Neural progenitor cell (in vitro differentiated cells): ENCODE results near the gene GRIK1. TPM values are rescaled to one million over a fixed set of nuclear protein-coding genes. Genes with fewer than 3 reads are reported as not detected.

Experiments
- DNase-seq: peaks from one replicate; pipeline ENCODE4 v3.0.0-alpha.2; 2016; ENCODE audit warnings: low spot score
- H2AFZ ChIP-seq: fragments of 200-600 bp; sonication (generic); replicated peaks from 2 replicates; pipeline ENCODE4 v1.6.1; 2016; ENCODE audit warnings: antibody characterized with exemption
- H3F3A ChIP-seq: fragments of 200-600 bp; sonication (generic); 2 replicates; pipeline ENCODE4 v1.6.1; 2016; ENCODE audit warnings: antibody characterized with exemption, low read depth
- H3K27ac ChIP-seq: fragments of 200-600 bp; sonication (generic); 2 replicates; pipeline ENCODE4 v1.5.1; 2016; ENCODE audit warnings: mild to moderate bottlenecking
- H3K27me3 ChIP-seq: fragments of 200-600 bp; sonication (generic); 2 replicates; pipeline ENCODE4 v1.6.1; 2016; ENCODE audit warnings: mild to moderate bottlenecking, moderate library complexity
- H3K36me3 ChIP-seq: fragments of 200-600 bp; sonication (generic); 2 replicates; pipeline ENCODE4 v1.5.1; 2016
- H3K4me1 ChIP-seq: fragments of 200-600 bp; sonication (generic); 2 replicates; pipeline ENCODE4 v1.6.1; 2016; ENCODE audit warnings: mixed run types
- H3K4me2 ChIP-seq: fragments of 200-600 bp; sonication (generic); 2 replicates; pipeline ENCODE4 v1.6.1; 2016
- H3K4me3 ChIP-seq: fragments of 200-600 bp; sonication (generic); 2 replicates; pipeline ENCODE4 v1.5.1; 2016
- H3K79me2 ChIP-seq: fragments of 200-600 bp; sonication (generic); 2 replicates; pipeline ENCODE4 v1.6.1; 2016; ENCODE audit warnings: low read depth
- H3K9ac ChIP-seq: fragments of 200-600 bp; sonication (generic); 2 replicates; pipeline ENCODE4 v1.6.1; 2016
- H3K9me3 ChIP-seq: fragments of 200-600 bp; sonication (generic); 2 replicates; pipeline ENCODE4 v1.5.1; 2016; ENCODE audit warnings: low read depth
- H4K20me1 ChIP-seq: fragments of 200-600 bp; sonication (generic); 2 replicates; pipeline ENCODE4 v1.6.1; 2016; ENCODE audit warnings: low read depth
- H3K27ac Mint-ChIP-seq: 3 replicates; pipeline ENCODE4 v1.8.0; 2021; ENCODE audit warnings: mixed read lengths
- H3K27me3 Mint-ChIP-seq: 2 replicates; pipeline ENCODE4 v1.8.0; 2022; ENCODE audit warnings: low read depth, mild to moderate bottlenecking, inconsistent platforms, moderate library complexity, mixed read lengths; ENCODE audit not compliant: insufficient read depth
- H3K36me3 Mint-ChIP-seq: 3 replicates; pipeline ENCODE4 v1.8.0; 2021; ENCODE audit warnings: mixed read lengths
- H3K4me1 Mint-ChIP-seq: 3 replicates; pipeline ENCODE4 v1.8.0; 2021; ENCODE audit warnings: mixed read lengths
- H3K4me3 Mint-ChIP-seq: 3 replicates; pipeline ENCODE4 v1.8.0; 2021; ENCODE audit warnings: mild to moderate bottlenecking, moderate library complexity, mixed read lengths
- H3K9me3 Mint-ChIP-seq: 3 replicates; pipeline ENCODE4 v1.8.0; 2020; ENCODE audit warnings: mixed read lengths
- EZH2 ChIP-seq: fragments of 200-600 bp; sonication (generic); IDR thresholded peaks from 2 replicates; pipeline ENCODE4 v1.6.1; 2017; ENCODE audit warnings: antibody characterized with exemption, mild to moderate bottlenecking, moderate library complexity
- EZH2phosphoT487 ChIP-seq: fragments of 200-600 bp; sonication (generic); IDR thresholded peaks from 2 replicates; pipeline ENCODE4 v1.6.1; 2017; ENCODE audit warnings: antibody characterized with exemption
- total RNA-seq: library from RNA; depleted of rRNA; stranded (reverse); fragments of >200 nt; gene quantifications from 2 replicates; pipeline ENCODE4 v1.2.3, GENCODE V29; 2015; ENCODE audit warnings: low replicate concordance
- TF ChIP-seq, protein P1 (sequence below): fragments of 200-600 bp; sonication (generic); IDR thresholded peaks from 2 replicates; pipeline ENCODE4 v1.5.1; 2017; ENCODE audit warnings: antibody characterized with exemption, mild to moderate bottlenecking

Gene GRIK1
- total RNA-seq, 1 donor from 2014 or later = 1.6 TPM

DNA sequence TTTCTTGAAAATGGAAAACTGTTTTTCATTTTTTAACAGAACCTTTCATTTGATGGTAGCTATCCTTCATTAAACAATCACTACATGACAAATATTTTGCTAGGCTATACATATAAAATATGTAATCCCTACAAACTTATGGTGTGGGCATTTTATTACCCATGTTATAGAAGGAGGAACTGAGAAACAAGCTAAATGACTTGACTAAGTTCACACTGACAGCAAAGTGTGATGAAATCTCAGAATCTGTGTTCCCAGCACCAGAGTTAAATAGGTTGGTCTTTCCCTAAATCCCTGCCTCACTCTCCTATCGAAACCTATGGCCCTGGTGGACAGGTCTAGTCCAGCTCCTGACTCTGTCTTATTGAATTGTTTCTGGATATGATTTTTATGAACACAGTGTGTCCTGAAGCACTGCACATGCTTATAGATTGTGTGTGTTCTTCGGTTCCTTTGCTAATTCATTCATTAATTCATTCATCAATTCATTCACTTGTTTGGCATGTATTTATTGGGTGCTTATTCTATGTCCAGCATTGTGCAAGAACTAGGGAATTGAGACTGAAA is 301.0 kb downstream of the GRIK1 start:
- Histone ChIP-seq H3K4me3 (no peak overlapping the region), H4K20me1 (no peaks in the 10 kb centered on the region), H2AFZ (no peak overlapping the region), H3K79me2 (no peaks in the 10 kb centered on the region), H3K4me1 (no peaks in the 10 kb centered on the region), H3K4me2 (no peak overlapping the region), H3K9me3 (no peaks in the 10 kb centered on the region), H3K27ac (no peak overlapping the region), H3K36me3 (no peaks in the 10 kb centered on the region), H3K9ac (no peak overlapping the region), H3F3A (no peaks in the 10 kb centered on the region), H3K27me3 (no peaks in the 10 kb centered on the region)
- TF ChIP-seq, protein P1, sequence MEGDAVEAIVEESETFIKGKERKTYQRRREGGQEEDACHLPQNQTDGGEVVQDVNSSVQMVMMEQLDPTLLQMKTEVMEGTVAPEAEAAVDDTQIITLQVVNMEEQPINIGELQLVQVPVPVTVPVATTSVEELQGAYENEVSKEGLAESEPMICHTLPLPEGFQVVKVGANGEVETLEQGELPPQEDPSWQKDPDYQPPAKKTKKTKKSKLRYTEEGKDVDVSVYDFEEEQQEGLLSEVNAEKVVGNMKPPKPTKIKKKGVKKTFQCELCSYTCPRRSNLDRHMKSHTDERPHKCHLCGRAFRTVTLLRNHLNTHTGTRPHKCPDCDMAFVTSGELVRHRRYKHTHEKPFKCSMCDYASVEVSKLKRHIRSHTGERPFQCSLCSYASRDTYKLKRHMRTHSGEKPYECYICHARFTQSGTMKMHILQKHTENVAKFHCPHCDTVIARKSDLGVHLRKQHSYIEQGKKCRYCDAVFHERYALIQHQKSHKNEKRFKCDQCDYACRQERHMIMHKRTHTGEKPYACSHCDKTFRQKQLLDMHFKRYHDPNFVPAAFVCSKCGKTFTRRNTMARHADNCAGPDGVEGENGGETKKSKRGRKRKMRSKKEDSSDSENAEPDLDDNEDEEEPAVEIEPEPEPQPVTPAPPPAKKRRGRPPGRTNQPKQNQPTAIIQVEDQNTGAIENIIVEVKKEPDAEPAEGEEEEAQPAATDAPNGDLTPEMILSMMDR = no peak
- Mint-ChIP-seq H3K27ac (no peak overlapping the region), H3K4me3 (no peak overlapping the region), H3K36me3 (peaks cover 2% of the 10 kb centered on the region), H3K9me3 (no peaks in the 10 kb centered on the region), H3K27me3 (peaks cover 2% of the 10 kb centered on the region), H3K4me1 (peaks cover 8% of the 10 kb centered on the region)
- DNase-seq = no peak

DNA sequence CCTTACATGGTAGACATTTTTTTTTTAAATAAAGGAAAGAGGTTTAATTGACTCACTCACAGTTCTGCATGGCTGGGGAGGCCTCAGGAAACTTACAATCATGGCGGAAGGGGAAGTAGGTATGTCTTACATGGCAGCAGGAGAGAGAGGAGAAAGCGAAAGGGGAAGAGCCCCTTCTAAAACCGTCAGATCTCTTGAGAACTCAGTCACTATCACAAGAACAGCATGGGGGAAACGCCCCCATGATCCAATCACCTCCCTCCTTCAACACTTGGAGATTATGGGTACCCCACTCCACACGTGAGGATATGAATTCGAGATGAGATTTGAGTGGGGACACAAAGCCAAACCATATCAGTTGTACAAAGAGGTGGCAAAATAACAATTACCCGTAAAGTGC is 301.7 kb downstream of the GRIK1 start:
- Histone ChIP-seq H4K20me1 (no peaks in the 10 kb centered on the region), H2AFZ (no peak overlapping the region), H3K4me3 (no peak overlapping the region), H3K27ac (no peak overlapping the region), H3K36me3 (no peaks in the 10 kb centered on the region), H3K4me1 (peaks cover under 1% of the 10 kb centered on the region), H3K4me2 (no peak overlapping the region), H3K27me3 (no peaks in the 10 kb centered on the region), H3K9ac (no peak overlapping the region), H3F3A (no peaks in the 10 kb centered on the region), H3K79me2 (no peaks in the 10 kb centered on the region), H3K9me3 (no peaks in the 10 kb centered on the region)
- Mint-ChIP-seq H3K9me3 (no peaks in the 10 kb centered on the region), H3K36me3 (peaks cover 2% of the 10 kb centered on the region), H3K4me3 (no peak overlapping the region), H3K27me3 (peaks cover 2% of the 10 kb centered on the region), H3K4me1 (peaks cover 8% of the 10 kb centered on the region), H3K27ac (no peak overlapping the region)
- TF ChIP-seq, protein P1 = no peak
- no peak for TF ChIP-seq EZH2
- no peak for TF ChIP-seq EZH2phosphoT487
- DNase-seq = no peak

DNA sequence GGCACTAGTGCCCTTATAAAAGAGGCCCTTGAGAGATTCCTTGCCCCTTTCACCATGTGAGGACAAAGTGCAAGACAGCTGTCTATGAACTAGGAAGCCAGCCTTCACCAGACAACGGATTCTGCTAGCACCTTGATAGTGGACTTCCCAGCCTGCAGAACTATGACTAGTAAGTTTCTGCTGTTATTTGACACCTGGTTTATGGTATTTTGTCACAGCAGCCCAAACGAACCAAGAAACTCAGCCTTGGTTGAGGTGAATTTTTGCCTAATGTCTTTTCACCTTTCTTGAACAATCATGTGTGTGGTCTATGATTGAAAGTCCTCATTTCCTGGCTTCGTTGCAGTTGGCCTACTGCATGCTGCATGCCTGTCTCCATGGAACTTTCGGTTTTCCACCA is 302.2 kb downstream of the GRIK1 start:
- TF ChIP-seq EZH2 = no peak
- TF ChIP-seq EZH2phosphoT487 = no peak
- TF ChIP-seq, protein P1 = no peak
- H3K4me1 ChIP-seq = peaks cover 4% of the 10 kb centered on the region
- H3K27me3 Mint-ChIP-seq = peaks cover 2% of the 10 kb centered on the region
- no peaks in the 10 kb centered on the region for H3F3A ChIP-seq
- no peaks in the 10 kb centered on the region for H3K79me2 ChIP-seq
- no peaks in the 10 kb centered on the region for H3K9me3 ChIP-seq
- no peaks in the 10 kb centered on the region for H3K36me3 ChIP-seq
- no peak overlapping the region for H2AFZ ChIP-seq
- no peak overlapping the region for H3K4me3 Mint-ChIP-seq
- no peaks in the 10 kb centered on the region for H3K9me3 Mint-ChIP-seq
- no peak overlapping the region for H3K9ac ChIP-seq
- DNase-seq = no peak
- H4K20me1 ChIP-seq = no peaks in the 10 kb centered on the region
- H3K27ac ChIP-seq = no peak overlapping the region
- H3K27ac Mint-ChIP-seq = no peak overlapping the region
- peaks cover 2% of the 10 kb centered on the region for H3K36me3 Mint-ChIP-seq
- H3K4me3 ChIP-seq = no peak overlapping the region
- no peak overlapping the region for H3K4me2 ChIP-seq
- peaks cover 8% of the 10 kb centered on the region for H3K4me1 Mint-ChIP-seq
- no peaks in the 10 kb centered on the region for H3K27me3 ChIP-seq
